IPS-NIHi11 (cell line): ENCODE measurements around the gene CAST.

ENCODE experiments used
- DNase-seq: peaks from one replicate; pipeline ENCODE4 v3.0.0; 2012; ENCODE audit warnings: mixed read lengths, low spot score

The CAST gene

DNA sequence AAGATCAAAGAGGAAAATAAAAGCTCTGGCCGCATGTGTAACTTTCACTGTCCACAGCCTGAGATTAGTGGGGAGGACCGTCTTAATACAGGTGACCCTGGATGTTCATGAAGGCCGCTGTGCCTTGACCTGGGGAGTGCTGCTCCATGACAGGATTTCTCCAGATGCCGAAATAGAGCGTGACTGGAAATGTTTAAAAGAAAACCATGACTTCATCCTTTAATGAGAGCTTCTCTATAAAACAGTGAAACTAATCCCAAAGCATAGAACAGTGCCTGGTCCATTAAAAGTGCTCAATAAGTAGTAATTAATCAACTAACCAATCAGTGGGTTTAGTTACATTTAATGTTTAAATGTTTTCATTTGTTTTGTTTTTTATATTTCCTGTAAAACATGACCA lies 82.8 kb downstream of the CAST start:
- no peak for DNase-seq

GRCh38 chr5:96745844-96746531 lies 83.8 kb downstream of the CAST start:
- no peak for DNase-seq

GRCh38 chr5:96747720-96748119 lies 85.5 kb downstream of the CAST start:
- DNase-seq = no peak

- no peak for DNase-seq
These were observed 88.1 kb downstream of the CAST start for GRCh38 chr5:96750110-96750822.

- DNase-seq = no peak
These were observed 89.3 kb downstream of the CAST start for GRCh38 chr5:96751203-96752169.

DNA sequence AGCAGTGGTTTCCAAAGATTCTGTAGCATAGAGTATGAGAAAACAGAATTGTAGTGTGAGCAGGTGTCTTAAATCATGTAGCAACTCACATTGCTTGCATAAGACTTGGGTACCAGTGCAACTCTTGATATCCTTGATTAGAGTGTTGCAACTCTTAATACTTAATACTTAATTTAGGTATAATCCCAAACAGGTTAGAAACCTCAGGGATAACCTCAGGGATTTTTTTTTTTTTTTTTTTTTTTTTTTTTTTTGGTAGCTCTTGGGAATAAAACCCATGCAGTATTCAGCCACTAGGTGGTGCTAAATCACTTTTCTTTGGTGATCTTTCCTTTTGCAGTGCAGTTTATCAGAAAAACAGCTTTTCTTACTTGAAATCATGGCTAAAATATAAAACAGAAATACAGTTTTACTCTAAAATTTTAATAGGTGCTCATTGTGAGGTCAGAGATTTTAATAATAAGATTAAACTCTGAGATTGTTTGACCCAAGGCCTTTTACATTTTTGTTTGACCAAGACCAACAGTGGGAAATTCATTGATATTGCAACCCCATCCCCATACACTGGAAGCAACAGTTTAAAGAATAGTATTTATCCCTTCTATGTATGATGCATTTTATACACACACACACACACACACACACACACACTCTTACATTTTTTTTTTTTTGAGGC lies 90.3 kb downstream of the CAST start:
- DNase-seq = peak; percentile 48

GRCh38 chr5:96753017-96753397 lies 90.8 kb downstream of the CAST start:
- DNase-seq = no peak

GRCh38 chr5:96753848-96754247 lies 91.7 kb downstream of the CAST start:
- DNase-seq = no peak

- DNase-seq = no peak
These were observed 93.7 kb downstream of the CAST start for GRCh38 chr5:96755851-96756250.

- DNase-seq = no peak
These were observed 94.8 kb downstream of the CAST start for GRCh38 chr5:96756985-96757384.

DNA sequence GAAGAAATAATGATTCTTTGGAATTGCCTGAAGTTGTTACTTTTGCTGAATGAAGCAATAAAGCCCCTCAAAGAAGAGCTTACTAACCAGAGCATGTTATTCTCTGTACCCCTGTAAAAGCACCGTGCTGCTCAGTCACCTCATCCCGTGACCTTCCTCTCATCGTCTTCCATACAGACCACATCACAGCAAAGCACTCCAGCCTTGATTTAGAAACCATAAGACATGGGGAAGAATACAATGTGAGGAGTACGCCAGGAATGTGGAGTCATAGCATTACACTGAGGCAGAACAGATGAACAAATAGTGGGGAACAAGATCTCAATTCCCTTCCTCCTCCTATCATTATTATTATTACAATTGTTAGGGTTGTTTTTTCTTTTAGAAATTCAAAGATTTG lies 96.4 kb downstream of the CAST start:
- no peak for DNase-seq

GRCh38 chr5:96761618-96762017 lies 99.4 kb downstream of the CAST start:
- no peak for DNase-seq

GRCh38 chr5:96763026-96763425 lies 100.8 kb downstream of the CAST start:
- no peak for DNase-seq

DNA sequence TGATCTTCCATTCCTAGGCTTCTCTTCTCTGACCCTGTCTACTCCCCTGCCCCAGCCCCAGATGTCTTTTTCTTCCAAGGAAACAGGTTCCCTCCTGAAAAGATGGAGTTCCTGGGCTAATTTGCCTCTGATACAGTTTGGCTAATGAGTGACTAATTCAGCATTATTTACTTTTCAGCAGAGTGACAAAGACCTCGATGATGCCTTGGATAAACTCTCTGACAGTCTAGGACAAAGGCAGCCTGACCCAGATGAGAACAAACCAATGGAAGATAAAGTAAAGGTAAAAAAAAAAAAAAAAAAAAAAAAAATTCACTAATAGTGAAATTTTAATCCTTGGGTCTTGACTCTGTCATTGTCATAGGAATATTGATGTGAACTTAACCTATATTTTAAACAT lies 102.9 kb downstream of the CAST start:
- DNase-seq = no peak

DNA sequence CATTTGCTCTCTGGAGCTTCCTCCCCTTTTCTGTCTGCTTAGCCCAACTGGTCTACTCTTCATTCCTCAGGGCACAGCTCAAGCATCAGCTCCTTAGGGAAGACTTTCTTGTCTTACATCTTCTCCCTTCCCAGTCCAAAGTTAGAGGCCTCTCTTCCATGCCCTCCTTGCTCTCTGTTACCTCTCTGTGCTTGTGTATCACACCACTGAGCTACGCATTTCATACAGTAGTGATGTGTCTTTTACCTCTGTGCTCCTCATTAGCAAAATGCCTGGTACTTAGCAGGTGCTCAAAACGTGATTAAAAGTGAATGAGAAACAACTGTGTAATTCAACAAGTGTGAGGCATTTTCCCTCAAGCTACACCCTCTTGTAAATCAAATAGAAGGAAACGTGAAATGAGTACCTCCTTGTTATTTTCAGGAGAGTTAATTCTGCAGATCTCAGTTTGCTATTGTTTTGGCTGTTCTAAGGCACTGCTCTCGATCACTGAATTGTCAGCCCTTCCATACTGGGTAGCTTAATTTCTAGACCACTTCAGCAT lies 106.6 kb downstream of the CAST start:
- no peak for DNase-seq

- DNase-seq = no peak
These were observed 109.2 kb downstream of the CAST start for GRCh38 chr5:96771395-96771794.

DNA sequence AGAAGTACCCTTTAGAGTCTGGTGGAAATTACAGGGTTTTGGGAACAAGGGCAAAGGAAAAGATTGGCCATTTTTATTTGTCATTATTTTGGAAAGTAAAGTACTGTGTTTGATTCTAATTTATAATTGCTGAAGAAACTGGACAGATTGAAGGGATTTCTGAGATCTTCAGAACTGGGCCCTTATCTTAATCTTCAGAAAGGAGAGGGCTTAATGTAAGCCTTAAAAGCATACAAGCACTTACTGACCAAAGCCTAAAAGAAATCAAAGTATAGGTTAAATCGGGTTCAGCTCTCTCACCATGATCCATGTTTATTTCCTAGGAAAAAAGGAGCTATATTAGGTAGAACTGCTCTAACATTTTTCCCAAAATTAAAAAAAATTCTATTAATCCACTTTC lies 109.9 kb downstream of the CAST start:
- DNase-seq = no peak

GRCh38 chr5:96772542-96772941 lies 110.4 kb downstream of the CAST start:
- DNase-seq = no peak

DNA sequence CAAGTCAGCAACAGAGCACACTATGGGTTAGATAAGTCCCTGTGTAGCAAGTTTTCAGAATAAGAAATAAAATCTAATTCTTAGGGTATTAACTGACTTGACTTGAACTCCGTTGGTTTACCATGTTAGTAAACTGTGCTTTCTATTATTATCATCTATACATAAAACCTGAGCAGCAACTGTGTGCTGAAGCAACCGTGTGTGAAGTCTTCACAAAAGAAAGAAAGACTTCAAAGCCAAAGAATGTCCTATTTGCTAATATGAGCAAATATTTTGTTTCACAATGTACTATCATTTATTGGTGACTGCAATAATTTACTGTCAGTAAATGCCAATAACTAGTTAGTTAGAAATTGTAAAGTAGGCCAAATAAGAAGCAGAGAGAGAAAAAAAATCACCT lies 112.9 kb downstream of the CAST start:
- DNase-seq = no peak

GRCh38 chr5:96775689-96776088 lies 113.5 kb downstream of the CAST start:
- no peak for DNase-seq

GRCh38 chr5:96776621-96777020 lies 114.4 kb downstream of the CAST start:
- no peak for DNase-seq

- no peak for DNase-seq
These were observed 116.2 kb downstream of the CAST start for GRCh38 chr5:96778409-96778808.
